C1 segment of cervical spinal cord (tissue), 14 donors: Measurements from ENCODE around the gene PPFIBP1.
A peak's percentile ranks its signal among the peaks of the same experiment; 100 is the strongest.

Experiments
- DNase-seq, 14 donors: peaks; one replicate each; lab custom pipeline; 2025; lab: John Stamatoyannopoulos, UW

PPFIBP1 gene

GRCh38 chr12:27523642-27524493, at the start of gene PPFIBP1:
PPFIBP1 (plus strand) TSS chr12:27524206; CDS start chr12:27633397, 109,191 bp downstream.
- DNase-seq: peak; percentile 73 to 98 (median 94)

- DNase-seq: no peak
Observed at GRCh38 chr12:27474344-27474743, 49.7 kb upstream of the PPFIBP1 start.

GRCh38 chr12:27477049-27477448, 47.0 kb upstream of the PPFIBP1 start:
- DNase-seq: no peak

- DNase-seq: no peak
Observed at GRCh38 chr12:27478949-27479348, 45.1 kb upstream of the PPFIBP1 start.

GRCh38 chr12:27480016-27480415, 44.0 kb upstream of the PPFIBP1 start:
- DNase-seq: no peak

GRCh38 chr12:27486961-27487360, 37.0 kb upstream of the PPFIBP1 start:
- no peak for DNase-seq

GRCh38 chr12:27488479-27488878, 35.5 kb upstream of the PPFIBP1 start:
- DNase-seq: no peak

GRCh38 chr12:27491226-27491625, 32.8 kb upstream of the PPFIBP1 start:
- no peak for DNase-seq

- DNase-seq: no peak
Observed at GRCh38 chr12:27493260-27493940, 30.6 kb upstream of the PPFIBP1 start.

- DNase-seq: no peak
Observed at GRCh38 chr12:27497446-27497845, 26.6 kb upstream of the PPFIBP1 start.

- no peak for DNase-seq
Observed at GRCh38 chr12:27498149-27498548, 25.9 kb upstream of the PPFIBP1 start.

GRCh38 chr12:27498761-27499160, 25.2 kb upstream of the PPFIBP1 start:
- DNase-seq: no peak

GRCh38 chr12:27499377-27499776, 24.6 kb upstream of the PPFIBP1 start:
- no peak for DNase-seq

GRCh38 chr12:27500546-27500945, 23.5 kb upstream of the PPFIBP1 start:
- DNase-seq: no peak

- no peak for DNase-seq
Observed at GRCh38 chr12:27502021-27502435, 22.0 kb upstream of the PPFIBP1 start.

GRCh38 chr12:27504507-27504906, 19.5 kb upstream of the PPFIBP1 start:
- DNase-seq: no peak

GRCh38 chr12:27505109-27505508, 18.9 kb upstream of the PPFIBP1 start:
- no peak for DNase-seq

- no peak for DNase-seq
Observed at GRCh38 chr12:27505761-27506160, 18.2 kb upstream of the PPFIBP1 start.

GRCh38 chr12:27506645-27507189, 17.3 kb upstream of the PPFIBP1 start:
- no peak for DNase-seq

GRCh38 chr12:27508736-27509431, 15.1 kb upstream of the PPFIBP1 start:
- DNase-seq: no peak

GRCh38 chr12:27511031-27511722, 12.8 kb upstream of the PPFIBP1 start:
- no peak for DNase-seq

GRCh38 chr12:27511723-27512045, 12.3 kb upstream of the PPFIBP1 start:
- DNase-seq: no peak
